K562 (cell line): Measurements from ENCODE around the gene EPHA2. TPM values are rescaled to one million over a fixed set of nuclear protein-coding genes. Genes with fewer than 3 reads are reported as not detected.
A peak's percentile ranks its signal among the peaks of the same experiment; 100 is the strongest.

Experiments used
- ATF2 ChIP-seq: sonication (generic); formaldehyde crosslinking; IDR thresholded peaks from 2 replicates; pipeline ENCODE4 v1.8.1; 2022; ENCODE audit warnings: missing genetic modification reagents
- CAMTA2 ChIP-seq: fragments of 250-450 bp; sonication (Bioruptor Pico); conservative IDR thresholded peaks from 2 replicates; pipeline ENCODE4 v1.5.1; 2022
- EGR1 ChIP-seq: fragments of 450-650 bp; conservative IDR thresholded peaks from 2 replicates; pipeline ENCODE4 v1.6.1; 2017; ENCODE audit warnings: mild to moderate bottlenecking
- FOXP1 ChIP-seq: sonication (generic); formaldehyde crosslinking; IDR thresholded peaks from 2 replicates; pipeline ENCODE4 v1.8.0; 2022; ENCODE audit warnings: mild to moderate bottlenecking, missing genetic modification reagents
- FUS ChIP-seq: fragments of 200-400 bp; formaldehyde crosslinking; optimal IDR thresholded peaks from 2 replicates; pipeline ENCODE3; 2017; ENCODE audit warnings: low read depth, low read length
- HNRNPK ChIP-seq: fragments of 200-400 bp; formaldehyde crosslinking; IDR thresholded peaks from one replicate; pipeline ENCODE4 v1.6.1; 2018; ENCODE audit warnings: mild to moderate bottlenecking, low read depth, low read length; ENCODE audit not compliant: poor library complexity, severe bottlenecking
- HSF4 ChIP-seq: fragments of 250-450 bp; sonication (Bioruptor Pico); IDR thresholded peaks from 2 replicates; pipeline ENCODE4 v2.1.2; 2022; ENCODE audit warnings: mild to moderate bottlenecking, moderate library complexity, borderline replicate concordance
- POLR2A ChIP-seq: fragments of 450-650 bp; conservative IDR thresholded peaks from 2 replicates; pipeline ENCODE4 v1.6.1; 2016
- POLR3G ChIP-seq: IDR thresholded peaks from 2 replicates; pipeline ENCODE4 v1.6.1; 2011; ENCODE audit not compliant: insufficient read length, insufficient replicate concordance; ENCODE audit errors: extremely low read depth
- RAD21 ChIP-seq, 2 experiments: fragments of 250-450 bp in 1 of 2; fragments of 450-650 bp in 1 of 2; sonication (Bioruptor Pico) in 1 of 2; formaldehyde crosslinking in 1 of 2; IDR thresholded peaks in 1 of 2; conservative IDR thresholded peaks in 1 of 2; 2 replicates each; pipeline versions ENCODE4 v1.4.0 to v1.8.0; 2020 to 2022; ENCODE audit warnings: mild to moderate bottlenecking in 2 of 2, moderate library complexity in 1 of 2
- RBM34 ChIP-seq: fragments of 200-400 bp; formaldehyde crosslinking; IDR thresholded peaks from 2 replicates; pipeline ENCODE4 v1.6.1; 2018; ENCODE audit warnings: low read length, borderline replicate concordance; ENCODE audit not compliant: insufficient read depth
- RCOR1 ChIP-seq, 2 experiments: IDR thresholded peaks; 2 replicates each; pipeline ENCODE4 v1.6.1; 2012; ENCODE audit warnings: low read depth in 2 of 2, low read length in 2 of 2, borderline replicate concordance in 1 of 2, improper control_type of control experiment in 1 of 2
- SOX6 ChIP-seq: fragments of 450-650 bp; IDR thresholded peaks from 2 replicates; pipeline ENCODE4 v1.6.1; 2014; ENCODE audit warnings: mild to moderate bottlenecking
- TCF3 ChIP-seq: sonication (generic); formaldehyde crosslinking; IDR thresholded peaks from 2 replicates; pipeline ENCODE4 v1.4.0; 2020; ENCODE audit warnings: mild to moderate bottlenecking, missing genetic modification reagents
- ZNF253 ChIP-seq: fragments of 250-450 bp; sonication (Bioruptor Pico); conservative IDR thresholded peaks from 2 replicates; pipeline ENCODE4 v1.6.1; 2021; ENCODE audit warnings: mild to moderate bottlenecking
- ZNF3 ChIP-seq: fragments of 250-450 bp; sonication (Bioruptor Pico); IDR thresholded peaks from 2 replicates; pipeline ENCODE4 v1.5.0; 2021; ENCODE audit warnings: mild to moderate bottlenecking, moderate library complexity
- ZNF408 ChIP-seq: fragments of 250-450 bp; sonication (Bioruptor Pico); IDR thresholded peaks from 2 replicates; pipeline ENCODE4 v1.4.0; 2020; ENCODE audit warnings: low read depth, mild to moderate bottlenecking, moderate library complexity
- ZNF780A ChIP-seq: fragments of 250-450 bp; sonication (Bioruptor Pico); IDR thresholded peaks from 2 replicates; pipeline ENCODE4 v1.5.0; 2021; ENCODE audit warnings: mild to moderate bottlenecking
- ZNF785 ChIP-seq: fragments of 250-450 bp; sonication (Bioruptor Pico); IDR thresholded peaks from 2 replicates; pipeline ENCODE4 v1.4.0; 2020; ENCODE audit warnings: mild to moderate bottlenecking
- polyA plus RNA-seq, 8 experiments: library from polyadenylated mRNA; depleted of rRNA in 4 of 8; stranded (reverse) in 5 of 8; unstranded in 3 of 8; fragments of >200 nt; fragmentation: Nextera tagmentation in 2 of 8; fragmentation: Illumina TruSeq in 1 of 8; extraction: Ambion mirVana in 2 of 8; extraction: Trizol in 1 of 8; gene quantifications; 2 replicates each; pipeline versions ENCODE4 v1.2.1 to v1.2.3, GENCODE V29; 2011 to 2014; ENCODE audit warnings: inconsistent platforms in 1 of 8, missing spikeins in 1 of 8
- total RNA-seq, 7 experiments: library from RNA; depleted of rRNA in 6 of 7; stranded (reverse); fragments of >200 nt in 6 of 7; fragmentation: Illumina TruSeq in 2 of 7; extraction: Trizol in 2 of 7; gene quantifications; 2 replicates each; pipeline versions ENCODE4 v1.2.1 to v1.2.3, GENCODE V29; 2011 to 2021; ENCODE audit warnings: low replicate concordance in 1 of 7
- TF ChIP-seq, protein P1 (sequence below): sonication (generic); formaldehyde crosslinking; IDR thresholded peaks from 2 replicates; pipeline ENCODE4 v1.8.0; 2022; ENCODE audit warnings: missing genetic modification reagents, mild to moderate bottlenecking, borderline replicate concordance
- TF ChIP-seq, protein P2 (sequence below): fragments of 450-650 bp; formaldehyde crosslinking; IDR thresholded peaks from 2 replicates; pipeline ENCODE4 v1.4.0; 2020; ENCODE audit warnings: mild to moderate bottlenecking, moderate library complexity
- TF ChIP-seq, protein P3 (sequence below): fragments of 450-650 bp; IDR thresholded peaks from 2 replicates; pipeline ENCODE4 v1.7.0; 2016; ENCODE audit warnings: borderline replicate concordance

The EPHA2 gene
- total and polyA plus RNA-seq, 9 of the 15 experiments (the other 6 are each of a cell fraction or from before 2014, with no cell fraction given) = 0.04 to 0.40 (median 0.07) TPM; not detected in 4

- no peak for TF ChIP-seq EGR1
- TF ChIP-seq ZNF780A (CRISPR knock-in tag) = no peak
- no peak for TF ChIP-seq CAMTA2 (CRISPR knock-in tag)
- no peak for TF ChIP-seq HNRNPK
- TF ChIP-seq POLR2A = 0 out of 2 replicates have a peak, but pooled peaks have one; percentile 59
- TF ChIP-seq FUS = no peak
- TF ChIP-seq ZNF408 (CRISPR knock-in tag) = no peak
- TF ChIP-seq SOX6 = no peak
- TF ChIP-seq ZNF3 (CRISPR knock-in tag) = no peak
- no peak for TF ChIP-seq FOXP1
- TF ChIP-seq ZNF253 = no peak
- TF ChIP-seq POLR3G = no peak
- TF ChIP-seq HSF4 = no peak
- TF ChIP-seq, protein P1, sequence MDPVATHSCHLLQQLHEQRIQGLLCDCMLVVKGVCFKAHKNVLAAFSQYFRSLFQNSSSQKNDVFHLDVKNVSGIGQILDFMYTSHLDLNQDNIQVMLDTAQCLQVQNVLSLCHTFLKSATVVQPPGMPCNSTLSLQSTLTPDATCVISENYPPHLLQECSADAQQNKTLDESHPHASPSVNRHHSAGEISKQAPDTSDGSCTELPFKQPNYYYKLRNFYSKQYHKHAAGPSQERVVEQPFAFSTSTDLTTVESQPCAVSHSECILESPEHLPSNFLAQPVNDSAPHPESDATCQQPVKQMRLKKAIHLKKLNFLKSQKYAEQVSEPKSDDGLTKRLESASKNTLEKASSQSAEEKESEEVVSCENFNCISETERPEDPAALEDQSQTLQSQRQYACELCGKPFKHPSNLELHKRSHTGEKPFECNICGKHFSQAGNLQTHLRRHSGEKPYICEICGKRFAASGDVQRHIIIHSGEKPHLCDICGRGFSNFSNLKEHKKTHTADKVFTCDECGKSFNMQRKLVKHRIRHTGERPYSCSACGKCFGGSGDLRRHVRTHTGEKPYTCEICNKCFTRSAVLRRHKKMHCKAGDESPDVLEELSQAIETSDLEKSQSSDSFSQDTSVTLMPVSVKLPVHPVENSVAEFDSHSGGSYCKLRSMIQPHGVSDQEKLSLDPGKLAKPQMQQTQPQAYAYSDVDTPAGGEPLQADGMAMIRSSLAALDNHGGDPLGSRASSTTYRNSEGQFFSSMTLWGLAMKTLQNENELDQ (CRISPR knock-in tag) = no peak
- TF ChIP-seq, protein P2, sequence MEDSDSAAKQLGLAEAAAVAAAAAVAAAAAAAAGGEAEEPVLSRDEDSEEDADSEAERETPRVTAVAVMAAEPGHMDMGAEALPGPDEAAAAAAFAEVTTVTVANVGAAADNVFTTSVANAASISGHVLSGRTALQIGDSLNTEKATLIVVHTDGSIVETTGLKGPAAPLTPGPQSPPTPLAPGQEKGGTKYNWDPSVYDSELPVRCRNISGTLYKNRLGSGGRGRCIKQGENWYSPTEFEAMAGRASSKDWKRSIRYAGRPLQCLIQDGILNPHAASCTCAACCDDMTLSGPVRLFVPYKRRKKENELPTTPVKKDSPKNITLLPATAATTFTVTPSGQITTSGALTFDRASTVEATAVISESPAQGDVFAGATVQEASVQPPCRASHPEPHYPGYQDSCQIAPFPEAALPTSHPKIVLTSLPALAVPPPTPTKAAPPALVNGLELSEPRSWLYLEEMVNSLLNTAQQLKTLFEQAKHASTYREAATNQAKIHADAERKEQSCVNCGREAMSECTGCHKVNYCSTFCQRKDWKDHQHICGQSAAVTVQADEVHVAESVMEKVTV (CRISPR knock-in tag) = no peak
- TF ChIP-seq RCOR1 (IDR thresholded peaks at IDR 0.05; ENCODE audit: borderline replicate concordance in 1 of 2, low read depth in 2 of 2, low read length in 2 of 2) = peak; percentile 10 to 84; a peak in 3 of 4 replicates
- no peak for TF ChIP-seq ZNF785 (CRISPR knock-in tag)
- TF ChIP-seq TCF3 (CRISPR knock-in tag) = no peak
- no peak for TF ChIP-seq ATF2 (CRISPR knock-in tag)
- TF ChIP-seq RBM34 = no peak
- peak in 1 of 2 experiments; percentile 21; a peak in 2 of 4 replicates for TF ChIP-seq RAD21 (CRISPR knock-in tag; conservative IDR thresholded peaks at IDR 0.05 in 1 of 2, IDR thresholded peaks at IDR 0.05 in 1 of 2)
- TF ChIP-seq, protein P3, sequence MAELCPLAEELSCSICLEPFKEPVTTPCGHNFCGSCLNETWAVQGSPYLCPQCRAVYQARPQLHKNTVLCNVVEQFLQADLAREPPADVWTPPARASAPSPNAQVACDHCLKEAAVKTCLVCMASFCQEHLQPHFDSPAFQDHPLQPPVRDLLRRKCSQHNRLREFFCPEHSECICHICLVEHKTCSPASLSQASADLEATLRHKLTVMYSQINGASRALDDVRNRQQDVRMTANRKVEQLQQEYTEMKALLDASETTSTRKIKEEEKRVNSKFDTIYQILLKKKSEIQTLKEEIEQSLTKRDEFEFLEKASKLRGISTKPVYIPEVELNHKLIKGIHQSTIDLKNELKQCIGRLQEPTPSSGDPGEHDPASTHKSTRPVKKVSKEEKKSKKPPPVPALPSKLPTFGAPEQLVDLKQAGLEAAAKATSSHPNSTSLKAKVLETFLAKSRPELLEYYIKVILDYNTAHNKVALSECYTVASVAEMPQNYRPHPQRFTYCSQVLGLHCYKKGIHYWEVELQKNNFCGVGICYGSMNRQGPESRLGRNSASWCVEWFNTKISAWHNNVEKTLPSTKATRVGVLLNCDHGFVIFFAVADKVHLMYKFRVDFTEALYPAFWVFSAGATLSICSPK = no peak
These were observed 10.1 kb downstream of the EPHA2 start (continued) for GRCh38 chr1:16145662-16146278.
